Neural cell (in vitro differentiated cells): ENCODE data around the gene IL3RA. TPM values are rescaled to one million over a fixed set of nuclear protein-coding genes. Genes with fewer than 3 reads are reported as not detected.
"Not testable (repeated sequence)": the region's sequence is repeated elsewhere in the genome, so short reads cannot be mapped to it uniquely, and the experiment has no call there.

ENCODE experiments used
- H2AFZ ChIP-seq: fragments of 200-600, 300-800 bp; sonication (generic), shearing (Covaris generic); 2 replicates; pipeline ENCODE4 v1.6.0; 2014; ENCODE audit warnings: low read depth, mild to moderate bottlenecking, antibody characterized with exemption, low read length, moderate library complexity
- H3F3A ChIP-seq: fragments of 200-600 bp; shearing (Covaris generic); 2 replicates; pipeline ENCODE4 v1.6.1; 2016; ENCODE audit warnings: mild to moderate bottlenecking, moderate library complexity, mixed read lengths, antibody characterized with exemption, low read length; ENCODE audit not compliant: insufficient read depth, poor library complexity, severe bottlenecking
- H3K27ac ChIP-seq: fragments of 200-600, 300-800 bp; sonication (generic), shearing (Covaris generic); 2 replicates; pipeline ENCODE4 v1.5.1; 2014; ENCODE audit warnings: mild to moderate bottlenecking, low read length, moderate library complexity
- H3K27me3 ChIP-seq: fragments of 300-800, 200-600 bp; sonication (generic), shearing (Covaris generic); 2 replicates; pipeline ENCODE4 v1.6.0; 2014; ENCODE audit warnings: mild to moderate bottlenecking, low read depth, low read length, moderate library complexity; ENCODE audit not compliant: insufficient read depth
- H3K36me3 ChIP-seq: fragments of 300-800, 200-600 bp; sonication (generic), shearing (Covaris generic); 2 replicates; pipeline ENCODE4 v1.5.1; 2014; ENCODE audit warnings: mild to moderate bottlenecking, antibody characterized with exemption, low read length, moderate library complexity; ENCODE audit not compliant: insufficient read depth
- H3K4me2 ChIP-seq: fragments of 300-800, 200-600 bp; sonication (generic), shearing (Covaris generic); 2 replicates; pipeline ENCODE4 v1.6.0; 2014; ENCODE audit warnings: mild to moderate bottlenecking, low read length
- H3K4me3 ChIP-seq: fragments of 300-800, 200-600 bp; sonication (generic), shearing (Covaris generic); 2 replicates; pipeline ENCODE4 v1.5.1; 2014; ENCODE audit warnings: mild to moderate bottlenecking, low read length, moderate library complexity
- H3K79me2 ChIP-seq: fragments of 200-600 bp; shearing (Covaris generic); replicated peaks from 2 replicates; pipeline ENCODE4 v1.6.0; 2014; ENCODE audit warnings: mild to moderate bottlenecking, low read length, moderate library complexity; ENCODE audit not compliant: insufficient read depth
- H3K9ac ChIP-seq: fragments of 300-800, 200-600 bp; sonication (generic), shearing (Covaris generic); 2 replicates; pipeline ENCODE4 v1.6.1; 2016; ENCODE audit warnings: mild to moderate bottlenecking, low read length, mixed read lengths
- H3K9me2 ChIP-seq: fragments of 200-600 bp; shearing (Covaris generic); 2 replicates; pipeline ENCODE4 v1.6.1; 2016; ENCODE audit warnings: mild to moderate bottlenecking, low read length, mixed read lengths; ENCODE audit not compliant: insufficient read depth
- H3K9me3 ChIP-seq: fragments of 200-600, 300-800 bp; sonication (generic), shearing (Covaris generic); 2 replicates; pipeline ENCODE4 v1.6.1; 2016; ENCODE audit warnings: mild to moderate bottlenecking, mixed run types, low read length, moderate library complexity, mixed read lengths
- H4K20me1 ChIP-seq: fragments of 200-600 bp; shearing (Covaris generic); 2 replicates; pipeline ENCODE4 v1.6.1; 2016; ENCODE audit warnings: mild to moderate bottlenecking, mixed run types; ENCODE audit not compliant: insufficient read depth
- CTCF ChIP-seq: fragments of 450-650 bp; IDR thresholded peaks from 2 replicates; pipeline ENCODE4 v1.5.1; 2014; ENCODE audit warnings: antibody characterized with exemption, mild to moderate bottlenecking, moderate library complexity; ENCODE audit not compliant: poor library complexity, severe bottlenecking
- EP300 ChIP-seq: fragments of 450-650 bp; conservative IDR thresholded peaks from 2 replicates; pipeline ENCODE4 v1.6.1; 2014; ENCODE audit warnings: antibody characterized with exemption, mild to moderate bottlenecking, moderate library complexity; ENCODE audit not compliant: poor library complexity, severe bottlenecking
- EZH2 ChIP-seq: fragments of 200-600, 300-800 bp; shearing (Covaris generic), sonication (generic); IDR thresholded peaks from 2 replicates; pipeline ENCODE4 v1.6.1; 2014; ENCODE audit warnings: antibody characterized with exemption, low read length, borderline replicate concordance, mild to moderate bottlenecking; ENCODE audit not compliant: insufficient read depth, poor library complexity, severe bottlenecking
- RAD21 ChIP-seq: fragments of 450-650 bp; conservative IDR thresholded peaks from 2 replicates; pipeline ENCODE4 v1.6.1; 2014; ENCODE audit warnings: antibody characterized with exemption, mild to moderate bottlenecking, moderate library complexity
- SMC3 ChIP-seq: fragments of 450-650 bp; conservative IDR thresholded peaks from 2 replicates; pipeline ENCODE4 v1.6.1; 2014; ENCODE audit warnings: antibody characterized with exemption, mild to moderate bottlenecking, moderate library complexity; ENCODE audit not compliant: poor library complexity
- polyA plus RNA-seq: library from polyadenylated mRNA; depleted of rRNA; stranded (reverse); fragments of >200 nt; gene quantifications from 2 replicates; pipeline ENCODE4 v1.2.3, GENCODE V29; 2014

IL3RA gene
- polyA plus RNA-seq, 1 donor from 2014 or later: not detected

- TF ChIP-seq EZH2: no peak
- no peaks in the 10 kb centered on the region for H3K9me2 ChIP-seq
- no peak overlapping the region for H2AFZ ChIP-seq
- no peaks in the 10 kb centered on the region for H3K27me3 ChIP-seq
- H3K79me2 ChIP-seq: no peaks in the 10 kb centered on the region
- no peaks in the 10 kb centered on the region for H3F3A ChIP-seq
- H3K9ac ChIP-seq: no peak overlapping the region
- no peaks in the 10 kb centered on the region for H4K20me1 ChIP-seq
- no peak overlapping the region for H3K4me3 ChIP-seq
- no peak overlapping the region for H3K4me2 ChIP-seq
- H3K27ac ChIP-seq: no peak overlapping the region
- H3K9me3 ChIP-seq: no peaks in the 10 kb centered on the region
- H3K36me3 ChIP-seq: no peaks in the 10 kb centered on the region
Observed at GRCh38 chrX:1294301-1295067, 42.1 kb upstream of the IL3RA start.

GRCh38 chrX:1295550-1295949 lies 41.0 kb upstream of the IL3RA start:
- Histone ChIP-seq H3K36me3 (no peaks in the 10 kb centered on the region), H3K4me2 (no peak overlapping the region), H3K4me3 (no peak overlapping the region), H3K9me2 (no peaks in the 10 kb centered on the region), H3F3A (no peaks in the 10 kb centered on the region), H3K79me2 (no peaks in the 10 kb centered on the region), H3K27ac (no peak overlapping the region), H3K9me3 (no peaks in the 10 kb centered on the region), H2AFZ (no peak overlapping the region), H3K9ac (no peak overlapping the region), H4K20me1 (no peaks in the 10 kb centered on the region), H3K27me3 (no peaks in the 10 kb centered on the region)
- TF ChIP-seq CTCF (no peak), SMC3 (no peak), RAD21 (no peak), EP300 (no peak)

- H3K4me3 ChIP-seq, H3K4me2 ChIP-seq, H3F3A ChIP-seq, H2AFZ ChIP-seq, H3K9me2 ChIP-seq, H3K36me3 ChIP-seq, H3K9me3 ChIP-seq, H3K27ac ChIP-seq, H3K79me2 ChIP-seq, H3K27me3 ChIP-seq, H3K9ac ChIP-seq, H4K20me1 ChIP-seq: not testable (repeated sequence)
Observed at GRCh38 chrX:1297591-1297990, 39.0 kb upstream of the IL3RA start.

GRCh38 chrX:1300449-1300848 lies 36.1 kb upstream of the IL3RA start:
- H3F3A ChIP-seq: no peaks in the 10 kb centered on the region
- no peaks in the 10 kb centered on the region for H3K9me2 ChIP-seq
- TF ChIP-seq RAD21: no peak
- no peak for TF ChIP-seq EP300
- TF ChIP-seq EZH2: no peak
- H3K4me2 ChIP-seq: no peak overlapping the region
- no peaks in the 10 kb centered on the region for H4K20me1 ChIP-seq
- no peaks in the 10 kb centered on the region for H3K36me3 ChIP-seq
- H3K27me3 ChIP-seq: no peaks in the 10 kb centered on the region
- no peak overlapping the region for H3K4me3 ChIP-seq
- no peaks in the 10 kb centered on the region for H3K9me3 ChIP-seq
- no peak overlapping the region for H2AFZ ChIP-seq
- H3K9ac ChIP-seq: no peak overlapping the region
- no peaks in the 10 kb centered on the region for H3K79me2 ChIP-seq
- no peak overlapping the region for H3K27ac ChIP-seq
